B cell (primary cell): ENCODE measurements around the gene INSC. TPM values are rescaled to one million over a fixed set of nuclear protein-coding genes. Genes with fewer than 3 reads are reported as not detected.

Source experiments
- ATAC-seq: fragments of 200-7000 bp; cut with Tn5 transposase; one replicate; pipeline ENCODE4 v1.10.0; 2021; ENCODE audit warnings: low read depth, mild to moderate bottlenecking, moderate number of reproducible peaks, moderate library complexity
- CTCF ChIA-PET: fragments of 350-600 bp; sonication (Branson Sonifier 250); formaldehyde crosslinking; loops from one replicate; lab custom pipeline; 2021; ENCODE audit warnings: antibody characterized with exemption, inconsistent platforms; lab: Charles Lee
- POLR2A ChIA-PET: fragments of 350-600 bp; sonication (Branson Sonifier 250); formaldehyde crosslinking; loops from one replicate; lab custom pipeline; 2021; ENCODE audit warnings: antibody characterized with exemption; lab: Charles Lee
- DNase-seq: peaks from one replicate; pipeline ENCODE4 v3.0.0; 2013
- H2AFZ ChIP-seq: 2 replicates; pipeline ENCODE4 v1.6.1; 2012; ENCODE audit warnings: mild to moderate bottlenecking, low read depth, low read length; ENCODE audit not compliant: insufficient read depth, poor library complexity, severe bottlenecking
- H3K27ac ChIP-seq, 2 donors: 1 replicate in 1 of 2; 2 replicates in 1 of 2; pipeline ENCODE4 v1.5.1; 2012 to 2013; ENCODE audit warnings: low read length in 2 of 2, mild to moderate bottlenecking in 2 of 2, moderate library complexity in 1 of 2
- H3K27me3 ChIP-seq, 4 experiments: fragments of 200-600 bp in 1 of 4; sonication (generic) in 1 of 4; replicated peaks in 1 of 4; 1 replicate in 2 of 4; 2 replicates in 2 of 4; pipeline versions ENCODE4 v1.6.1 to v1.7.0; 2013 to 2016; ENCODE audit warnings: low read length in 3 of 4, mild to moderate bottlenecking in 2 of 4, mixed read lengths in 1 of 4, moderate library complexity in 1 of 4; ENCODE audit not compliant: insufficient read depth in 4 of 4, control insufficient read depth in 3 of 4; ENCODE audit errors: control extremely low read depth in 1 of 4
- H3K36me3 ChIP-seq, 2 experiments: replicated peaks in 1 of 2; 1 replicate in 1 of 2; 2 replicates in 1 of 2; pipeline versions ENCODE4 v1.6.1 to v1.7.1; 2013; ENCODE audit warnings: low read length in 1 of 2; ENCODE audit not compliant: insufficient read depth in 2 of 2, control insufficient read depth in 1 of 2; ENCODE audit errors: control extremely low read depth in 1 of 2, extremely low read depth in 1 of 2
- H3K4me1 ChIP-seq, 2 donors: fragments of 200-600 bp in 1 of 2; sonication (generic) in 1 of 2; 1 replicate in 1 of 2; 2 replicates in 1 of 2; pipeline versions ENCODE4 v1.5.1 to v1.6.1; 2013 to 2017; ENCODE audit warnings: low read length in 2 of 2; ENCODE audit not compliant: control insufficient read depth in 2 of 2, insufficient read depth in 2 of 2
- H3K4me2 ChIP-seq: replicated peaks from 2 replicates; pipeline ENCODE3; 2012; ENCODE audit warnings: mild to moderate bottlenecking, low read depth, low read length; ENCODE audit not compliant: poor library complexity, severe bottlenecking
- H3K4me3 ChIP-seq, 5 experiments: fragments of 200-600 bp in 1 of 5; sonication (generic) in 1 of 5; 1 replicate in 3 of 5; 2 replicates in 2 of 5; pipeline versions ENCODE4 v1.5.1 to v1.7.0; 2011 to 2016; ENCODE audit warnings: low read length in 4 of 5, mild to moderate bottlenecking in 4 of 5, low read depth in 2 of 5, control low read depth in 1 of 5, moderate library complexity in 1 of 5; ENCODE audit not compliant: insufficient read depth in 1 of 5; ENCODE audit errors: control extremely low read depth in 1 of 5, extremely low read depth in 1 of 5
- H3K79me2 ChIP-seq: fragments of 200-600 bp; sonication (generic); one replicate; pipeline ENCODE4 v1.6.0; 2016; ENCODE audit warnings: low read length; ENCODE audit not compliant: control insufficient read depth, insufficient read depth
- H3K9ac ChIP-seq: fragments of 200-600 bp; sonication (generic); 2 replicates; pipeline ENCODE4 v1.6.1; 2017; ENCODE audit warnings: mild to moderate bottlenecking, low read length, moderate library complexity
- H3K9me3 ChIP-seq, 3 donors: one replicate each; pipeline versions ENCODE4 v1.6.1 to v1.7.1; 2013; ENCODE audit warnings: low read length in 2 of 3; ENCODE audit not compliant: control insufficient read depth in 2 of 3, insufficient read depth in 1 of 3; ENCODE audit errors: control extremely low read depth in 1 of 3
- H4K20me1 ChIP-seq: 2 replicates; pipeline ENCODE4 v1.6.0; 2012; ENCODE audit warnings: mild to moderate bottlenecking, low read length; ENCODE audit not compliant: insufficient read depth, control insufficient read depth, poor library complexity, severe bottlenecking
- H3K27ac Mint-ChIP-seq: one replicate; pipeline ENCODE4 v1.8.0; 2021; ENCODE audit warnings: mixed read lengths
- H3K27me3 Mint-ChIP-seq: one replicate; pipeline ENCODE4 v1.8.0; 2021; ENCODE audit warnings: mixed read lengths
- H3K4me1 Mint-ChIP-seq: one replicate; pipeline ENCODE4 v1.8.0; 2021; ENCODE audit warnings: mixed read lengths
- H3K4me3 Mint-ChIP-seq: one replicate; pipeline ENCODE4 v1.8.0; 2021; ENCODE audit warnings: mixed read lengths
- H3K9me3 Mint-ChIP-seq: one replicate; pipeline ENCODE4 v1.8.0; 2022; ENCODE audit warnings: mixed read lengths; ENCODE audit not compliant: insufficient read depth
- EZH2 ChIP-seq: IDR thresholded peaks from 2 replicates; pipeline ENCODE4 v1.6.1; 2012; ENCODE audit warnings: borderline replicate concordance, low read depth, mild to moderate bottlenecking, moderate library complexity, low read length; ENCODE audit not compliant: insufficient read depth, poor library complexity, severe bottlenecking
- WGBS: methylation state at CpG from one replicate; pipeline ENCODE4 v1.1.5; 2013; ENCODE audit warnings: missing lambda C conversion rate; ENCODE audit not compliant: insufficient coverage; 5-methylcytosine and 5-hydroxymethylcytosine counted together
- intact Hi-C: fragments of 100-400 bp; cut with micrococcal nuclease; formaldehyde crosslinking; loops from one replicate; pipeline ENCODE4 v1.10.0; 2022
- polyA plus RNA-seq: library from polyadenylated mRNA; depleted of rRNA; stranded (reverse); fragments of >200 nt; gene quantifications from 2 replicates; pipeline ENCODE4 v1.2.3, GENCODE V29; 2012
- total RNA-seq, 2 donors: library from RNA; stranded (reverse); fragments of 120-200 nt in 1 of 2; gene quantifications; 1 replicate in 1 of 2; 2 replicates in 1 of 2; pipeline versions ENCODE4 v1.2.3 to v1.2.4, GENCODE V29; 2013 to 2022
- TF ChIP-seq, protein P1 (sequence below): fragments of 200-600 bp; IDR thresholded peaks from one replicate; pipeline ENCODE4 v1.8.0; 2022; ENCODE audit warnings: antibody characterized with exemption, mild to moderate bottlenecking

Gene INSC
- total and polyA plus RNA-seq, 2 donors (not counting 1 experiment from before 2014, with no cell fraction given), result 0.10 TPM; not detected in 1

GRCh38 chr11:15215005-15215404 lies 100.3 kb downstream of the INSC start:
- no peaks in the 10 kb centered on the region for H4K20me1 ChIP-seq
- H2AFZ ChIP-seq, result no peak overlapping the region
- H3K9ac ChIP-seq, result no peak overlapping the region
- peaks cover 0 to 3% (median 0%) of the 10 kb centered on the region in 4 experiments for H3K27me3 ChIP-seq
- no peak for ATAC-seq
- H3K4me3 ChIP-seq, result no peak overlapping the region
- Mint-ChIP-seq H3K27me3 (peaks cover 8% of the 10 kb centered on the region), H3K27ac (no peak overlapping the region), H3K4me3 (no peak overlapping the region), H3K4me1 (no peaks in the 10 kb centered on the region), H3K9me3 (no peaks in the 10 kb centered on the region)
- no peaks in the 10 kb centered on the region for H3K36me3 ChIP-seq
- no peaks in the 10 kb centered on the region for H3K4me1 ChIP-seq
- no peaks in the 10 kb centered on the region for H3K9me3 ChIP-seq
- H3K79me2 ChIP-seq, result no peaks in the 10 kb centered on the region
- no peak for DNase-seq
- ChIA-PET CTCF (interaction anchor here (0.6 to 16.5 kb wide), 7 partner anchors 10 to 426 kb away, joined by 3 to 290 read pairs (median 4); no protein-coding TSS in a partner anchor), POLR2A (no interaction called here)
- H3K4me2 ChIP-seq, result no peak overlapping the region
- WGBS, result 92% methylated on average over 1 of the region's 2 CpGs
- H3K27ac ChIP-seq, result no peak overlapping the region
- intact Hi-C loops, result no loop called here
- TF ChIP-seq, protein P1, sequence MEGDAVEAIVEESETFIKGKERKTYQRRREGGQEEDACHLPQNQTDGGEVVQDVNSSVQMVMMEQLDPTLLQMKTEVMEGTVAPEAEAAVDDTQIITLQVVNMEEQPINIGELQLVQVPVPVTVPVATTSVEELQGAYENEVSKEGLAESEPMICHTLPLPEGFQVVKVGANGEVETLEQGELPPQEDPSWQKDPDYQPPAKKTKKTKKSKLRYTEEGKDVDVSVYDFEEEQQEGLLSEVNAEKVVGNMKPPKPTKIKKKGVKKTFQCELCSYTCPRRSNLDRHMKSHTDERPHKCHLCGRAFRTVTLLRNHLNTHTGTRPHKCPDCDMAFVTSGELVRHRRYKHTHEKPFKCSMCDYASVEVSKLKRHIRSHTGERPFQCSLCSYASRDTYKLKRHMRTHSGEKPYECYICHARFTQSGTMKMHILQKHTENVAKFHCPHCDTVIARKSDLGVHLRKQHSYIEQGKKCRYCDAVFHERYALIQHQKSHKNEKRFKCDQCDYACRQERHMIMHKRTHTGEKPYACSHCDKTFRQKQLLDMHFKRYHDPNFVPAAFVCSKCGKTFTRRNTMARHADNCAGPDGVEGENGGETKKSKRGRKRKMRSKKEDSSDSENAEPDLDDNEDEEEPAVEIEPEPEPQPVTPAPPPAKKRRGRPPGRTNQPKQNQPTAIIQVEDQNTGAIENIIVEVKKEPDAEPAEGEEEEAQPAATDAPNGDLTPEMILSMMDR, result no peak
- no peak for TF ChIP-seq EZH2

- Histone ChIP-seq H3K27me3 (peaks cover 0 to 3% (median 0%) of the 10 kb centered on the region in 4 experiments), H2AFZ (no peak overlapping the region), H3K4me3 (no peak overlapping the region), H3K36me3 (no peaks in the 10 kb centered on the region), H3K4me1 (no peaks in the 10 kb centered on the region), H3K9me3 (no peaks in the 10 kb centered on the region), H4K20me1 (no peaks in the 10 kb centered on the region), H3K27ac (no peak overlapping the region), H3K4me2 (no peak overlapping the region), H3K9ac (no peak overlapping the region), H3K79me2 (no peaks in the 10 kb centered on the region)
- ATAC-seq (no peak), DNase-seq (peak; percentile 12)
- no peak for TF ChIP-seq EZH2
- TF ChIP-seq, protein P1, result no peak
- Mint-ChIP-seq H3K27ac (no peak overlapping the region), H3K4me3 (no peak overlapping the region), H3K9me3 (no peaks in the 10 kb centered on the region), H3K27me3 (no peaks in the 10 kb centered on the region), H3K4me1 (no peaks in the 10 kb centered on the region)
- CTCF ChIA-PET, result interaction anchor here (1.0 to 16.5 kb wide), 3 partner anchors 117 to 762 kb away, joined by 3 to 290 read pairs (median 14); no protein-coding TSS in a partner anchor
- POLR2A ChIA-PET, result no interaction called here
- intact Hi-C loops, result no loop called here
Measured at GRCh38 chr11:15216678-15217077, 102.0 kb downstream of the INSC start.
